CMK (cell line): ENCODE results near the gene CPTP.
"Not testable (repeated sequence)": the region's sequence is repeated elsewhere in the genome, so short reads cannot be mapped to it uniquely, and the experiment has no call there.

Experiments
- DNase-seq: peaks from one replicate; pipeline ENCODE4 v3.0.0-alpha.2; 2010; ENCODE audit warnings: low read depth

CPTP gene

GRCh38 chr1:1366699-1367066 is 42.1 kb downstream of the CPTP start:
- no peak for DNase-seq

DNA sequence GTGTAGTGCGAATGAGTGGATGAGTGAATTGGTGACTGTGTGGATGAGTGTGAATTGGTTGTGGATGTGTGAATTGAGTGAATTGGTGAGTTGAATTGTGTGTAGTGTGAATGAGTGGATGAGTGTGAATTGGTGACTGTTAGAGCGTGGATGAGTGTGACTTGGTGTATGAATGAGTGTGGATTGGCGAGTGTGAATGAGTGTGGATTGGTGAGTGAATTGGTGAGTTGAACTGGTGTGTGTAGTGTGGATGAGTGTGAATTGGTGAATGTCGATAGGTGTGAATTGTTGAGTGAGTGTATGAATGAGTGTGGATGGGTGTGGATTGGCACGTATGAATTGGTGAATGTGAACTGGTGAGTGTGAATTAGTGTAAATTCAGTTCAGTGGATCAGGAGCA is 42.7 kb downstream of the CPTP start:
- no peak for DNase-seq

DNA sequence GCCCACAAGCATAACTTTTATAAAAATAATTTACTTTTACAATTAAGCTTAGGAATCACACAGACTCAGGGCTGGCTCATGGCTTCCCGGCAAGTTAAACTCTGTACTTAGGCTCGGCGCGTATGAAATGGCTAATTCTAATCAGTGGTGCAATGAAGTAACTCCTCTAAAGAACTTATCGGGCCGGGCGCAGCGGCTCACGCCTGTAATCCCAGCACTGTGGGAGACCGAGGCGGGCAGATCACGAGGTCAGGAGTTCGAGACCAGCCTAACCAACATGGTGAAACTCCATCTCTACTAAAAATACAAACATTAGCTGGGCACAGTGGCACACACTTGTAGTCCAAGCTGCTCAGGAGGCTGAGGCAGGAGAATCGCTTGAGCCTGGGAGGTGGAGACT is 45.5 kb downstream of the CPTP start:
- DNase-seq: not testable (repeated sequence)

- DNase-seq: no peak
These were observed 46.2 kb downstream of the CPTP start for GRCh38 chr1:1370771-1371300.

DNA sequence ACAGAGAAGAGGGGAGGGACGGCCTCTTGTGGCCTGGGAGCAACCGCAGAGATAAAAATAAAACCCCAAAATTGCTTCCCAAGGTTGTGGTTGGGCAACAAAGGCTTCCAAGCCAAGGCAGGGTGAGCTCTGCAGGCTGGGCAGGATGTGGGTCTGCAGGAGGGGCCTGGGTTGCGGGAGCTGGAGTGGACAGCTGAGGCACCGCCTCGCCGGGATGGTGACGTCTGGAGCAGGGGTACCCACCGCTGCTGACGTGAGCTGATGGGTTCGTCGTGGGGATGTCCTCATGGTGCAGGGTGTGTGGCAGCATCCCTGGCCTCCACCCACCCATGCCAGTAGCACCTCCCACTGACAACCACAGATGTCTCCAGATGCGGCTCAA is 46.8 kb downstream of the CPTP start:
- DNase-seq: peak; percentile 89

- DNase-seq: no peak
These were observed 47.4 kb downstream of the CPTP start for GRCh38 chr1:1371746-1372711.

DNA sequence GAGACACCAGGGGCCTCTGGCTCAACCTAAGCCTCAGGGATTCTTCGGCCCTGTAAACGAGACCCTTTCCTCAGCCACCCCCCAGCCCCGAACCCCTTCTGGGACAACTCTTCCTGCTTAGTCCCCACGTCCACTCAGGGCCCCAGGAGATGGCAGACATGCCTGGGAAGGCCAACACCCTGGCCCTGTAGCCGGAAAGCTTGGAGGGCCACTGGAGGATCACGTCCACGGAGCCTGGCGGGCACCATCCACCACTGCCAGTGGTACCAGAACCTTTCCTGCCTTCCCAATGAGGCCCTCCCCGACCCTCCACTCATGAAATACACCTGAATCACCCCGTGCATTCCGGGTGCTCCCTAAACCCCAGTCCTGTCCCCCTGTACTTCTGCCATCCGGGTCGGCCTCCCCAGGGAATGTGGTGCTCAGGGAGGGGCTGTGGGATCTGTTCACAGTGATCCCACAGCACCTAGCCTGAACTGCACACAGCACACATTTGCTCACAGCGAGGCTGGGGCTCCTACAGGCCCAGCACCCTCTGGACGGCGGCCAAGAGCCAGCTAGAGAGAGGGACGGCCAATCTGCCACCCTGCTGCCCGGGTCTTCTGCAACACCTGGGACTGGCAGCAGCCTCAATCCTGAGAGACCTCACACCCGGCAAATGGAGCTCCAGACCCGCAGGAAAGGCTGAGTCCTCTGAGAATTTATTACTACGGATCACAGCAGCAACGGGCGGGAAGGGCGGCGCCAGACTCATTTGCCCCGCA is 48.6 kb downstream of the CPTP start:
- no peak for DNase-seq

GRCh38 chr1:1373815-1374588 is 49.4 kb downstream of the CPTP start:
- no peak for DNase-seq

- no peak for DNase-seq
These were observed 50.0 kb downstream of the CPTP start for GRCh38 chr1:1374589-1374928.

DNA sequence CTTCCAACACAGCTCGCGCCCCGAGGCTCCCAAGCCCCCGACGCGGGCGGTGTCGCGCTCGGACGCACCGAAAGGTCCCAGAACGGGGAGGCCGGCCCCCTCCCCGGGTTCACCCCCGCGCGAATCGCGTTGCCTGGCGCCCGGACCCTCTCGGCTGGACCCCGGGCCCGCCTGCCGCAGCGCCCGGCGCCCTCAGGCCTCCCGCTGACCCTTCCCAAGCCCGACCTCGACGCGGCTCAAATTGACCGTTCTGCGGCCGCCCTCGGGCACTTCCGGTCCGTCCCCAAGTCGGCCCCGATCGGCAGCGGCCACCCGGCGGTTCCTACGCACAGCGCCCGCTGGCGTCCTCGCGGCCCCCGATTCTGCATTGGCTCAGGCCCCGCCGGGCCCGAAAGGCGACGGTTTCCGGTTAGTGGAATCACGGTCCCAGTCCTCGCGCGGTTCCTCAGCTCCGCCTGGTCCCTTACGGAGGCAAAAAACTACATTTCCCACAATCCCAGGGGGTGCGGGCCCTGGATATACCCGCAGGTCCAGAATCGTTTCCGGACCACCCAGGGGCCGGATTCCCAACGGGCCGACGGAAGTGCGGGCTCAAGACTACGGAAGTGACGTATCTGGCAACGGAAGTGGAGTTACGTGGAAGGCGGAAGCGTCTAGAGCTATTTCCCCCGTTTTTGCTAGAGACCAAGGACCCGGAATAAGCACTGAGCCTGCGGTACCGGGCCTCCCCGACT is 50.5 kb downstream of the CPTP start, which contains the start of gene AURKAIP1:
Gene AURKAIP1 (minus strand): TSS at position 279 of the 734 bp plus-strand sequence. CDS start 451 bp downstream, outside the sequence.
- peak; percentile 100 for DNase-seq

DNA sequence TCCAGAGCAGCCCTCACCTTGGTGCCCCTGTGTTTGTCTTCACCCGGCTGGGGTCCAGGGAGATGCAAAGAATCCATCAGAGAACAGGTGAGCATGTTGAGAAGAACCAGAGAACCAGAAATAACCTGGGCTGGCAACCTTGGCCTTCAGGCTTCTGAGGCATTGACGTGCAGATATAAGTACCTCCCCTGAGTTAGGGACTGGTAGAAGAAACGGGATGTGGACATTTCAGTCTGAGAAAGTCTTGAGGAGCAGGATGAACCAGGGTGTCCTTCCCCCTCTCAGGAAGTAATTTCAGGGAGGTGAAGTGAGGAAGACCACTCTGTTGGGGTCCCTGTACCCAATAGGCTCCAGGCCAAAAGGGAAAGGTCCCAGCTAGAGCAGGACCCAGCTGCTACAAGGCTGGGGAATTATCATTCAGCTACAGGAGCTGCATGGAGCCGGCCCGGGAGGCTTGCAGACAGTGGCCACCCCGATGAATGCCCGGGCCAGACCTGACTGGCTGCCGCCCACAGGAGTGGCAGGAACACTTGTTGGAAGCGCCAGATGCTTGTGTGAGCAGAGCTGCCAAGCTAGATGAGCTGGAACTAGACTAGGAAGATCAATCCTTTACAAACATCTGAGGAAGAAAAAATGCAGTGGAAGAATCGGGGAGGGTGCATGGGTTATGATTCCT is 52.1 kb downstream of the CPTP start:
- DNase-seq: no peak

DNA sequence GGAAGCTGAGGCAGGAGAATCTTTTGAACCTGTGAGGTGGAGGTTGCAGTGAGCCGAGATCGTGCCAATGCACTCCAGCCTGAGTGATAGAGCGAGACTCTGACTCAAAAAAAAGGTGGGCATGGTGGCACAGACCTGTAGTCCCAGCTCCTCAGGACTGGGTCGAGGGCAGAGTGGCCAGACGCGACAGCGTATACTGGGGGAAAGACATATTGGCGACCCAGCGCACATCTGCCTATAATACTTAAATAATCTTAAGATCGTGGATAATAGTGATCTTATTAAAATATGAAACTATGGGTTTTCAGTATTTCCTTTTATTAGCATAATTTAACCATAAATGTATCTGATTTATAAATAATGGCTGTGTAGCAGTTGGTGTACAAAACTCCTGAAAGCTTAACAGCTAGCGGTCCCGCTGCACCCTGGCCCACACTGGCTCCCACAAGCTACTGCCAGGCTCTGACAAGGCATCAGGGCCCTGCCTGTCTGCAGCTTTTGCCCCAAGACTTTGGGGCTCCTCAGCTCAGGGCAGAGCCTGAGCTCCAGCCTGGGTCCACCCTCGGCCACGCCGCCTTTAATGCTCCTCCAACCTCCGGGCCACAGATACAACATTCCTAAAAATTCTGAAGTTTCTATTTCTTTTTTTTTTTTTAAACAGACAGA is 53.1 kb downstream of the CPTP start:
- no peak for DNase-seq
